SK-N-SH (cell line): ENCODE results near the gene PTEN.

Experiments
- CTCF ChIP-seq: fragments of 200-600 bp; sonication (generic); IDR thresholded peaks from 2 replicates; pipeline ENCODE4 v1.6.1; 2017; ENCODE audit warnings: antibody characterized with exemption, mild to moderate bottlenecking, moderate library complexity
- EP300 ChIP-seq, 2 experiments: IDR thresholded peaks; 2 replicates each; pipeline versions ENCODE4 v1.4.0 to v1.6.1; 2012; ENCODE audit warnings: borderline replicate concordance in 1 of 2, low read depth in 1 of 2, low read length in 1 of 2
- GABPA ChIP-seq: IDR thresholded peaks from 2 replicates; pipeline ENCODE4 v1.4.0; 2012; ENCODE audit warnings: low read depth, mild to moderate bottlenecking
- MAX ChIP-seq: IDR thresholded peaks from 2 replicates; pipeline ENCODE4 v1.4.0; 2012; ENCODE audit warnings: low read depth
- POLR2AphosphoS5 ChIP-seq: IDR thresholded peaks from 2 replicates; pipeline ENCODE4 v1.6.1; 2012; ENCODE audit warnings: low read depth, low read length
- YY1 ChIP-seq: IDR thresholded peaks from 2 replicates; pipeline ENCODE4 v1.4.0; 2012; ENCODE audit warnings: low read depth, mild to moderate bottlenecking
- TF ChIP-seq, protein P1 (sequence below): fragments of 150-350 bp; IDR thresholded peaks from 2 replicates; pipeline ENCODE4 v1.6.1; 2017; ENCODE audit warnings: antibody characterized with exemption, low read length, low read depth, borderline replicate concordance

DNA sequence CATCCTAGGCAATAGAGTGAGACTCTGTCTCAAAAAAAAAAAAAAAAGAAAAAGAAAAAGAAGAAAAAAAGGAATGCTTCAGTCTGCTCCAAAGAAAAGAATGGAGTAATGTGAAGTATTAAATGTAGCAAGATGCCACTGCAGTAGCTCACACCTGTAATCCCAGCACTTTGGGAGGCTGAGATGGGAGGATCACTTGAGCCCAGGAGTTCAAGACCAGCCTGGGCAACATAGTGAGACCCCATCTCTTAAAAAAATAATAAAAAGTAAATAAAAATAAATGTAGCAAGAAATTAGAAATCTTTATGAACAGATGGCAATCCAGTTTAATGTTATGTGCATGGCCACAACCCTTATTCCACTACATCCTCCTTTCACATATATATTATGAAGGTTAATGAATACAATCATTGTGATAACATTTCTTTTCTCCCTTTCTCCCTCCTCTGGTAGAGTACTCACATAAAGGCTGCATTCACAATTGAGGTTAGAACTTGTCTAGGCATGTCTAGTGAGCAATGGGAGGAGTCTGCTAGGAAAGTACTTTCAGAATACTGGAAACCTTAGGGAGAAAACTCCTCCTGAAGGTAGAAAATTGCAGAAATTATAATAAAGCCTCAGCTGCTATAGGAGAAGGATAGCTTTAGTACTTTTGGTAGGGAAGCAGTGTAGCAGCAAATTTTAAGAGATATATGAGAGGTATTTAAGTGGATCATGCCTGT is 20.5 kb upstream of the PTEN start:
- TF ChIP-seq CTCF: no peak
- no peak for TF ChIP-seq POLR2AphosphoS5
- TF ChIP-seq YY1: no peak
- TF ChIP-seq EP300 (IDR thresholded peaks at IDR 0.05; ENCODE audit: borderline replicate concordance in 1 of 2, low read depth in 1 of 2, low read length in 1 of 2): no peak
- TF ChIP-seq MAX: no peak
- TF ChIP-seq GABPA: no peak
- TF ChIP-seq, protein P1, sequence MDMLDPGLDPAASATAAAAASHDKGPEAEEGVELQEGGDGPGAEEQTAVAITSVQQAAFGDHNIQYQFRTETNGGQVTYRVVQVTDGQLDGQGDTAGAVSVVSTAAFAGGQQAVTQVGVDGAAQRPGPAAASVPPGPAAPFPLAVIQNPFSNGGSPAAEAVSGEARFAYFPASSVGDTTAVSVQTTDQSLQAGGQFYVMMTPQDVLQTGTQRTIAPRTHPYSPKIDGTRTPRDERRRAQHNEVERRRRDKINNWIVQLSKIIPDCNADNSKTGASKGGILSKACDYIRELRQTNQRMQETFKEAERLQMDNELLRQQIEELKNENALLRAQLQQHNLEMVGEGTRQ: no peak
